H1 (cell line): ENCODE results near the gene PRODH2.
A peak's percentile ranks its signal among the peaks of the same experiment; 100 is the strongest.

ENCODE experiments used
- CTCF ChIP-seq, 3 experiments: IDR thresholded peaks; 1 replicate in 2 of 3; 2 replicates in 1 of 3; pipeline versions ENCODE4 v1.5.1 to v1.6.1; 2011; ENCODE audit warnings: low read length in 3 of 3, mild to moderate bottlenecking in 3 of 3, inconsistent platforms in 2 of 3, low read depth in 1 of 3, moderate library complexity in 1 of 3; ENCODE audit not compliant: insufficient read depth in 1 of 3; ENCODE audit errors: control extremely low read depth in 1 of 3
- EGR1 ChIP-seq: IDR thresholded peaks from 2 replicates; pipeline ENCODE4 v1.6.1; 2011; ENCODE audit warnings: low read depth, low read length, borderline replicate concordance
- EZH2 ChIP-seq: fragments of 200-600 bp; sonication (generic); IDR thresholded peaks from 2 replicates; pipeline ENCODE4 v1.7.1; 2012; ENCODE audit warnings: low read depth, mild to moderate bottlenecking, moderate library complexity, low read length, inconsistent platforms; ENCODE audit not compliant: severe bottlenecking
- HDAC6 ChIP-seq: IDR thresholded peaks from one replicate; pipeline ENCODE4 v1.7.1; 2012; ENCODE audit warnings: low read depth, mild to moderate bottlenecking, inconsistent platforms, low read length, moderate library complexity
- KDM5A ChIP-seq: fragments of 200-600 bp; IDR thresholded peaks from 2 replicates; pipeline ENCODE4 v1.7.1; 2012; ENCODE audit warnings: mild to moderate bottlenecking, low read length, inconsistent platforms, mixed read lengths
- MAX ChIP-seq: IDR thresholded peaks from 2 replicates; pipeline ENCODE4 v1.6.1; 2012; ENCODE audit warnings: inconsistent platforms
- POLR2AphosphoS5 ChIP-seq: IDR thresholded peaks from 2 replicates; pipeline ENCODE4 v1.6.1; 2011; ENCODE audit warnings: low read depth, low read length
- RXRA ChIP-seq: IDR thresholded peaks from 2 replicates; pipeline ENCODE4 v1.6.1; 2011; ENCODE audit warnings: low read depth, mild to moderate bottlenecking, low read length, moderate library complexity; ENCODE audit not compliant: insufficient read depth
- TAF1 ChIP-seq: IDR thresholded peaks from 2 replicates; pipeline ENCODE4 v1.6.1; 2011; ENCODE audit warnings: mild to moderate bottlenecking, low read depth, low read length
- TBP ChIP-seq: IDR thresholded peaks from 2 replicates; pipeline ENCODE4 v1.6.1; 2011; ENCODE audit warnings: low read depth, low read length, improper control_type of control experiment
- TEAD4 ChIP-seq: IDR thresholded peaks from 2 replicates; pipeline ENCODE4 v1.6.1; 2012; ENCODE audit warnings: low read depth, low read length, inconsistent platforms, mixed read lengths
- USF2 ChIP-seq: IDR thresholded peaks from 2 replicates; pipeline ENCODE4 v1.6.1; 2011; ENCODE audit warnings: low read length, improper control_type of control experiment
- ZNF274 ChIP-seq: IDR thresholded peaks from 2 replicates; pipeline ENCODE4 v1.7.0; 2012; ENCODE audit warnings: low read length, borderline replicate concordance; ENCODE audit errors: extremely low read depth

- TF ChIP-seq EZH2, result peak; percentile 43
- TF ChIP-seq CTCF (IDR thresholded peaks at IDR 0.05; ENCODE audit: control extremely low read depth in 1 of 3, insufficient read depth in 1 of 3, low read depth in 1 of 3, low read length in 3 of 3), result no peak
- no peak for TF ChIP-seq TEAD4
- no peak for TF ChIP-seq EGR1
- TF ChIP-seq TAF1, result no peak
- no peak for TF ChIP-seq RXRA
- TF ChIP-seq HDAC6, result no peak
- TF ChIP-seq KDM5A, result no peak
- no peak for TF ChIP-seq POLR2AphosphoS5
- TF ChIP-seq USF2, result no peak
- peak; percentile 67; the same call in 1 of the 2 replicates for TF ChIP-seq TBP
- TF ChIP-seq ZNF274, result no peak
- no peak for TF ChIP-seq MAX
These were observed 56.0 kb downstream of the PRODH2 start, which contains the start of gene HSPB6 for GRCh38 chr19:35756377-35757230.
